GM21526 (cell line): ENCODE results near the gene SLAIN1.

Experiments used
- ATAC-seq: cut with Tn5 transposase; IDR thresholded peaks from one replicate; pipeline ENCODE4 v1.9.1; 2021; ENCODE audit warnings: moderate library complexity; ENCODE audit not compliant: unreplicated experiment, low FRiP score

The SLAIN1 gene

DNA sequence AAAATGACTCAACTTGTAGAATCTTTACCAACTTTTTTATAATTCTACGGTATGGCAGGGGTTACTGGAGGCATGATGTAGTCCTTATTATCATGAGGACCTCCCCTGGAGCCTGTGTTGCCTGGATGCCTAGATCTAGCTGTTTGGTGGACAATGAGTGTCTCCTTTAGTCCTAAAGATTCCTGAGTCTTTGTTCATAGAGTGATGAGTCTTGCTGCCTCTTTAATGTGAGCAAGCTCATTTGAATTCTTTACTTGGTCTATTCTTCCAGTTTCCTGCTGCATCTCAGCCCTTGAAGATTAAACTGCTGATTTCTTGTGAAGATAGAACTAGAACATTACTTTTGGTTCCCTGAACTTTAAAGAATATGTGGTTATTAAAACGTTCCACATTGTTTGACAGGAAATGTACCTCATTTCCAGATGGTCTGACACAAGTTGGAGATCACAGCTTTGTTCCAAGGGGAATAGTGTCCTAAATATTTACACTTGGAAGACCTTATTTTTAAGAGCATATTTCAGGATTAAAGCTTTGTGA, 51.9 kb downstream of the SLAIN1 start:
- no peak for ATAC-seq

DNA sequence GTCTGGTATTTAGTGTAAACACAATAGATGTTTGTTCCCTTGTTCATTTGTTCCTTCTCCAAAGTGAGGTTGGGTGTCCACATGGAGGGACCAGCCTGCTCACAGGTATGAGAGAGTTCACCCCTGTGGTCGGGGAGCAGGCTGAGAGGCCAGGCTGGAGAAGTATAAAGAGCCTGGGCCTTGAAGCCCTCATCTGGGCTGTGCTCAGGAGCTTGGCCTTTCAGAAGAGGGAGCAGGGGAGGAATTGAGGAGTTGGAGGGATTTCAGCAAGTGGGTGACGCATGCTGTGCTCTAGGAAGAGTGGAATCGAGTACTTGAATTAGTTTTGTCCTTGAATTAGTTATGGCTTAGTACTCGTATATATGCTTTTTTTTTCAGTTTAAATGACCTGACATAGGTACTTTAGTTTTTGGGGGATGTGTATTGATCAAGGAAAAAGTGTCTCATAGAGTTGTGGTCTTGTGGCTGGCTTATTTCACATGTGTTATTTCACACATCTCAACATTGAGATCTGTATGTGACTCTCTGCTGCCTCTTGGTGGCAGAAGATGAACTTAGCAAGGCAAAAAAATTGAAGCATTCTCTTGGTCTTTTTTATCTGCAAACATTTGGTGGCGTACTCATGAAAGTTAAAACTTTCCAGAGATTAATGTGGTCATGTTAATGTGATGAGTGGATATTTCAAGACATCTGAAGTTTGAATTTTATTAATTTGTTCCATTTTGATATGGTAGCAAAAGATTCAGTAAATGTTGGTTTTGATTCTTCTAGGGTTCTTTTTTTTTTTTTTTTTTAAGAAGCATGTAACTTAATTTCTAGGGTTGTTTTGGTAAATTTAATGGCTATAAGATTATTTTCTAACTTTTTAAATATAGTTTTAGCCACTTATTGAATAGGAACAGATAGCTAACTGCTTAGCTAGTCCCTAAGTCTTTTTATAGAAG, 54.3 kb downstream of the SLAIN1 start:
- peak; percentile 79 for ATAC-seq

DNA sequence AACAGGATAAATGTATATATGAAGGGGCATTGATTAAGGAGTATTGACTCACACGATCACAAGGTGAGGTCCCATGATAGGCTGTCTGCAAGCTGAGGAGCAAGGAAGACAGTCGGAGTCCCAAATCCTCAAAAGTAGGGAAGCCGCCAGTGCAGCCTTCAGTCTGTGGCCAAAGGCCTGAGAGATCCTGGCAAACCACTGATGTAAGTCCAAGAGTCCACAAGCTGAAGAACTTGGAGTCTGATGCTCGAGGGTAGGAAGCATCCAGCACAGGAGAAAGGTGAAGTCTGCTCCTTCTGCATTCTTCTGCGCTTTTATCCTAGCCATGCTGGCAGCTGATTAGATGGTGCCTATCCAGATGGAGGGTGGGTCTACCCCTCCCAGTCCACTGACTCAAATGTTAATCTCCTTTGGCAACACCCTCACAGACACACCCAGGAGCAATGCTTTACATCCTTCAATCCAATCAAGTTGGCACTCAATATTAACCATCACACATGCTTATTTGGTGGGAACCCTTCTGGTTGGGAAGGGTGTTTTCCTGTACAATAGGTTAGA, 55.1 kb downstream of the SLAIN1 start:
- no peak for ATAC-seq

DNA sequence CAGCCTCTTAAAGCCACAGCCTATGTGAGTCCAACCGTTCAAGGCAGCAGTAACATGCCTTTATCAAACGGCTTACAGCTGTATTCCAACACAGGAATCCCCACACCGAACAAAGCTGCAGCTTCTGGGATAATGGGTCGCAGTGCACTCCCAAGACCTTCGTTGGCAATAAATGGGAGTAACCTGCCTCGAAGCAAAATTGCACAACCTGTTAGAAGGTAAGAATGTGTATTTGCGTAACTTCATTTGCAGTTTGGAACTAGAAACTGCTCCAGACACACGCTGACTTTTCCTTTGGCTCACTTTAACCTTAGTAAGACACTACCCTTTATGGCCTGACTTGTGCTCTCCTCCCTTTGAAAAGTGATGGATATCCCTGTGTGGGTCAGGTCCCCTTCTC, 63.4 kb downstream of the SLAIN1 start:
- no peak for ATAC-seq

DNA sequence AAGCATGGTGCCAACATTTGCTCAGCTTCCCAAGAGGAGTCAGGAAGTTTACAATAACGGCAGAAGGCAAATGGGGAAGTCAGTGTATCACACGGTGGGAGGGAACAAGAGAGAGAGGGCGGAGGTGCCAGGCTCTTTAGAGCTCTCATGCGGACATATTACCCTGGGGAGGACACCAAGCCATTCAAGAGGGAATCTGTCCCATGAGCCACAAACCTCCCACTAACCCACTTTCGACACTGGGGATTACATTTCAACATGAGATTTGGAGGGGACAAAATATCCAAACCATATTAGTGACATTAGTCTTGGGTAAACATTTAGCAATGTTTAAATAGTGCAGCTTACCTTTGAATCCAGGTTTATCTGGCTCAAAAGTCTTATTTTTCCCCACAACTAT, 69.9 kb downstream of the SLAIN1 start:
- ATAC-seq, result no peak

DNA sequence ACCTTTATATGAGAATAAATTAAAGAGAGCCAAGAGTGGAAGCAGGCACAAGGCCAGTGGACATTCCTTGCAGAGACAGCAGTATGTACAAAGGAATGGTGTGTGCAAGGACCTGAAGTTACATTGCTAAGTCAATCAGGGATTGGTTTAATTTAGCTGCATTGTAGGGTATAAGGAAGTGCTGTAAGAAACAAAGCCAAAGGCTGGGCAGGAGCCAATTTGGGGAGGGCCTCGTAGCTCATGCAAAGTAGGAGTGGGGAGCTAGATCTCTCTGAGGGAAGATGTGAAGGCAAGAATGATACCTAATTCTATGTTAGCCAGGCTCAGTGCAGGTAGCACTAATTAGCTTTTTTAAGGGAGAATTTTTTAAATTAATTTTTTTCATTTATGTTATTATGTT, 76.7 kb downstream of the SLAIN1 start:
- no peak for ATAC-seq

DNA sequence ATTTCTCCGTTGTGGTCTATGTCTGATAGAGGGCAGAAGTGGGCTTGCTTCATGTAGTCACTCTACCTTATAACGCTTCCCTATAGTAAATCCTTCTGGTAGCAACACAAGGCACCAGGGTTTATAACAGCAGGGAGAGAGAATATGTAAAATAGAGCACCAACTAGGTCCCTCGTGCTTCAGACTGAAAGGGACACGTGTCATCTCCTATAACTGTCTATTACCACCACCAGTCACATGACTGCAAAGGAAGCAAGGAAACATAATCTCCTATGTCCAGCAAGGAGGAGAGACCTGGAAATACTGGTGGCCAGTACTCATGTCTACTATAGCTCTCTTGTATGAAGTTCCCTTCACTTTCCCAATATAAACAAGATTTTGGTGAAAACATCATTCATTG, 79.2 kb downstream of the SLAIN1 start:
- no peak for ATAC-seq

DNA sequence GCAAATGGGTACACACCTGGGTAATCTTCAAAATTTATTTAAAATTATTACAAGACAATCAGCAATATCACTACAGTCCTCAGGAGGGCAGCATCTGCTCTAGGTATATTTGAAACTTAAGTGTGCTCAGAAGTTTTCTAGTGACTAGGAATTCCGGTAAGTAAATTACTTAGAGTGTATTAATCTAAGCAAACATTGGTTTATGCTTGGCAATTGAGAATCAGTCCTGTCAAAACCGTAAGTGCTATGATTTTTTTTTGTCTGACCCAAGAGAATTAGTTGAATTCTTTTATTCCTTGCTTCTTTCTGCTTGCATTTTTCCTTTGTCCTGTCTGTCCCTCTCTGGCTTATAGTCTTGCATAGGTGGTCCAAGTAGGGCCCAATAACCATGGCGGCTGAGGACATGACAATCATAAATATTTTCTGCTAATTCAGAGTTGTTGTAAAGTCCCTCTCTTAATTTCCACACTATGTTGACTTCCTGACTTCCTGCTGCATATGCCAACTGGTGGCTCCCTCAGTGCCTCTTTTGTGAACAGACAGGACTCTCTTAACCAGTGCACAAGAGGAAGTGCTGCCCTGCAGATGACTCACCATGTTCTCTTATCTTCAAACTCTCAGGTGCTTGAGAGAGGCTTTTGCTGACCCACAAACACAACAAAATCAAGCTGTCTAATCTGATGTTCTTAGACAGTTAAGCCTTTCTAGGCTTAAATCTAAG, 82.2 kb downstream of the SLAIN1 start:
- peak; percentile 80 for ATAC-seq

DNA sequence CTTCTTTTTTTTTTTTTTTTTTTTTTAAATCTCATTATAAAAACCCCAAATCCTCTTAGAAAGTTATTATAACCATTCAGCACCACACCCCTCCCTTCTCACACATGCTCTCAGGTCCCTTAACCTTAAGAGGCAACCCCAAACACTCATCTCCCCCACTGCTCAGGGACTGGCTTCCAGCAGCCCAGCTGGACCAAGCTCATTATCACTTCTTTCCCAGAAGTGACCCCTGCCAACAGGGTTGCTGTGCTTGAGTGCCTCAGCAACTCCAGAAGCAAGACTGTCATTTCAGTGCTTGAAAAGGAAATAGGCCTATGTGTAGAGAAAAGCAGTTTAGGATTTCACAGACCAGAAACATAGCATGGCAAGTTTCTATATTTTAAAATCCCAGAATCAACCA, 84.3 kb downstream of the SLAIN1 start:
- ATAC-seq, result no peak

DNA sequence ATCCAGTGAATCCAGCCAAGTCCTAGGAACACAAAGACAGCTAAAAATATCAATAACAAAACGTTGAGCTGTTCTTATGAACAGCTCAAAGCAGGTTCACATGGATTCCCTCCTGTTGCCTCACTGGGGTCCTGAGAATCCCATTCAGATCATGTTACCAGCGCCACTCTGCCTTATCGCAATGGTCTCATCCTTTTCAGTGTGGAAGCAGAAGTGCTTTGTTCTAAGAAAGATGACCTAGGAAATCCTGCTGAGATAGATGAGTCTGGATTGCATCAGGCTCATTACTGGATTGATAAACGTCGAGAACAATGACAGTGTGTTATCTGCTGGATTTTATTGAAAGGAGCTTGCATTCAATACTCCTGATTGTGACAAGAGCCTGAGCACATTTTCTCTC, 87.0 kb downstream of the SLAIN1 start:
- no peak for ATAC-seq

DNA sequence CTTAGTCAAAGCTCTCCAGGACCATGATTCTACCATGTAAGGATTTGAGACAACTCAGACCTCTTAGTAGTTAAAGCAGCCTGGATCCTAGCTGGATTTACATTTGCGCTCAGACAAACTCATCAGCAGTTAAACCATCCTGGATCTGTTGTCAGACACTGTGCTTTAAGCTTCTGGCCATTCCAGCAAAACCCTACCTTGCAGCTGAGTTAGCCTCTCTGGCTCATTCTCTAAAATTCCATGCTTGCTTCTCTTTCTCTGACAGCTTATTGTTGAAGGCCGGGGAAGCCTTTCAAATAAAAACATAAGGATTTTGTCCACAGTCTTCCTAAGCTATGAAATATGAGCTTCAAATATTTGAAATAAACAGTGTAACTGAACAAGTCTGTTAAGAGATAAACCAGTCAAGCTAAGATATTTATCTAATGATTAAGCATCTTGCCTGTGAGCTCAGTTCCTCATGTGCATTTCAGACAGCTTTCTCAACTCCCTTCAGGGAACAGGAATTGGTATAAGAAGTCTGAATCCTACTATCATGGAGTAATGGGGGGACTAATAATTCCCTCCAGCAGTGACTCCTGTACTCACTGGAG, 89.3 kb downstream of the SLAIN1 start:
- ATAC-seq, result no peak

DNA sequence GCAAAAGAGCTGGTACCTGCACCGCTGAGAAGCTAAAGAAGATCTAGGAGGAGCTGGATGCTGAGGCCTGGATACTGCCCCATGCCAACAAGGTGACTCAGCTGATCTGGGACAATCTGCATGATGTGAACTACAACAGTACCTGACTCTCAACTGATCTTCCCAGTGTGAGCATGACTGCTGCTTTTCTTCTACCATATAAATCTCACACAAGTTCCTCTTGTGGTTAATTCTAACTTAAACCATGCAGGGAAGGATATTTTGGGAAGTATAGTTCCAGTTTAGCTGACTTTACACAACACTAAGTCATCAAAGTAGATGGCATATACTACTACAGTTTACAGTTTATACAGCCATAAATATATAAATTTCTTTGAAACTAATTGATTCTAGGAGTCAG, 91.9 kb downstream of the SLAIN1 start:
- ATAC-seq, result no peak

DNA sequence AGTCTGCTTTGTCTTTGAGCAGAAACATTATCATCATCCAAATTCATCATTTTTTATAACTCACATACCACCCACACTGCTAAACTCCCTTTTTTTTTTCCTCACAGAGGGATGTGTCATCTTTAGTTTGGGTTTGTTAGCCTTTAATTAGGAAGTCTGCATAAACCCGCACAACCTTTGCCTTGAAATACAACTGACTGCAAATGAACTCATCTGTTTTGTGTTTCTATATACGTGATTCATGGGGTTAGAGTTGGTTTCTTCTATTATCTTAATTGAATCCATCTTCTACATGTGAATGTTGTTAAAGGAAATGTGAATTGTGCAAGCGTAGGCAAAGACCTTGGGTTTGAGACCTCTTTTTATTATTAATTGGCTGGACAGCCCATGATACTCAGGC, 102.7 kb downstream of the SLAIN1 start:
- no peak for ATAC-seq

DNA sequence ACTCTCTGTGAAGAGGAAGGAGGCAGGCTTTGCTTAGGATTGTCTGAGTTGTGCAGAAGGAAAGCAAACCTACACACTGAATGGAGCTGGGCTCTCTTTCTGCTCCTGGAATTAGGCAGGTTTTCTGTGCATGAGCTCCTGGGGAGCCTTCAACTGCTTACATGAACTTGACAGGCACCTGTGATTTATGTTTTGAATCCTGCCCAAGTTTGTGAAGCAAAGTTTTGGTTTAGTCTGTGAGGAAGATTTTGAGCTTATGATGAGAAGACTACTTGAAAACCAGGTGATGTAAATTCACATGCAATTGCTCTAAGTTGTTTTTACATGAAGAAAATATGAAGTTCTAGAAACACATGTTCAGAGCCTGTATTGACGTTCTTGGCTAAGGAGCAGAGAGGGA, 109.0 kb downstream of the SLAIN1 start:
- no peak for ATAC-seq

DNA sequence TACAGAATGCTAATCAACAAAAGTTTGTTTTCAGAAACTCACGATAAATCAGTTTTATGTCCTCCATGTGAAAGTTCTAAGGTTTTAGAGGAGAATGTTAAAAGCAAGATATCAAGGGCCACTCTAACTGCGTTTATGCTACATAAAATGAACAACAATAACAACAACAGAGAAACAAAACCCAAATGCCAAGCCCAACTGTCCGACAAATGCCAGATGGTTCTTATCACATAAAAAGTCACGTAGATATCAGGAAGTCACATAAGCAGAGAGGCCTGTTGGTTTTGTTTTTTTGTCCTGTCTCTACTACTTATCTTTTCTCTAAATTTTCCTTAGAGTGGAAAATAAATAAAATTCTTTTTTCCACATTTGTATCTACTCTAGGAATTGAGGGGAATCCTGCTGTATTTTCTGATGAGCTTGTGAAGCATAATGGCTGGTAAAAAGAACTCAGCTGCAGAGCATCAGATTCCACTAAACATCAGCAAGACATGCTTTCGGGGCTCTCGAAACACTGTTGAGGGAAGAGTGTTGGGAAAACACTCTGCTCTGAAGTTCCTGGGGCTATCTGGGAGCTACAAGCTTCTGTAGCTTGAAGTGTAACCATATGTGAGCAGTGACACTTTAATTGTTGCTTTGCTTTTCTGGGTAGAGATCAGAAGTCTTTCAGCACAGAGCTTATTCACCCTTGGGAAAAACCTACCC, 110.1 kb downstream of the SLAIN1 start:
- ATAC-seq, result no peak

DNA sequence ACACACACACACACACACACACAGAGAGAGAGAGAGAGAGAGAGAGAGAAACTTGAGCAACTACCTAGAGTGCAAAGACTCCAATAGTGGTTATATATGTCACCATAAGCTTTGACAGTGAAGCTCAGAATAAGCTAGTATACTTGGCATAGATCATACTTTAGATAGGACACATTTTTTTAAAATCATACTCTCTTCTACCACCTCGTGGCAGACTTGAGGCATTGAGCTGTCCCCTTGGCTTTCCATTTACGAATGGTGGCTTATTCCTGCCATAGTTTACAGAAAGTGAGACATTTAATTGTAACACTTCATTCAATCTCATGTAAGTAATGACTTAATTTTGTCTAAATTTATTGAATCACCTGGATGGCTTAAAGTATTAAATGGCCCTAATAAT, 112.9 kb downstream of the SLAIN1 start:
- peak; percentile 95 for ATAC-seq

DNA sequence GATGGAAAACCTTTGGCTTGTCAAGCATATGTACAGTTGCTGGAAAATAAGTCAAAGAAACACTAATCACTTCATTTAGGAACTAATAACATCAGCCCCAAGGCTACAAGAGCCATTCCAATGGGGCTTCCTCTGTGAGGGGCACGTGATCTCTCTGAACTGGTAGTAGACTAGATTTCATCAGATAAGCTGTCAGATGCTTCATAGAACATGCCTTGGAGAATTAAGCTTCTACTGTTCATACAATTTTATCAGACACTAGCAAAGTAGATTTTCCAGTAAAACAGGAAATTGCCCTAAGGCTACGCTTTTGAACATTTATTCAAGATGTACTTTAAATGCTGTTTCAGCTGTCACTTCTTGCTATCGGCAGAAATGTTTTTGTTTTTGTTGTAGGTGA, 113.4 kb downstream of the SLAIN1 start:
- no peak for ATAC-seq

DNA sequence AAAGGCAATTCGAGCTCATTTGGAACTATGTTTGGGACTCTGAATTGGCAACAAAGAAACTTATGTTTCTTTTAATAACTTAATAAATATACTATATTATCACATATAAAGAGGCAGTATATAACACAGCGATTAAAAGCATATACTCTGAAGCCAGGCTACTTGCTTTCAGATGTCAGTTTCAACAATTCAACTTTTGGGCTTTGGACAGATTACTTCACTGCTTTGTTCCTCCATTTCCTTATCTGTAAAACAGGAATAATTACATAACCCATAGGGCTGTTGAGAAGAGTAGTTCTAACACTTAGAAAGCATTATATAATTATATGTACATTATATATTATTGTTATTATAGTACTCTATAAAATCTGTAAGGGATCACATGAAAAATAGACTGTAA, 113.9 kb downstream of the SLAIN1 start:
- no peak for ATAC-seq

DNA sequence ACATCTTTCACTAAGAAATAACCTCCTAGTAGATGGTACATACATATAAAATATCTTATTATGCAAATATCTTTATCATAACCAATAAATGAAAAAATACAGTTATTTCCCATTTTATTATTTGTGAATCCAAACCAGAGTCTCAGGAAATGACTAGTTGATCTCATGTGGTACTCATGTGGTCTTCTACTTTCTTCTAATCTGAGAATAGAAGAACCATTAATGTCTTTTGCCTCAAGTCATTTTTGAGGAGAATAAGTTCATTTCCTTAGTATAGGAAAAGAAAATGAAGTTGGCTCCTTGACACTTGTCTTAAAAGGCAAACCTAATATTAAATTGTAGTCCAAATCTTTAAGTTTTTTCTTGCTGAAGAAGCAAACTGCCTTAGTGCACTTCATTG, 114.5 kb downstream of the SLAIN1 start:
- ATAC-seq, result no peak
